HG02884 (cell line): ENCODE measurements around the gene PRSS12.
A peak's percentile ranks its signal among the peaks of the same experiment; 100 is the strongest.
"Not testable (repeated sequence)": the region's sequence is repeated elsewhere in the genome, so short reads cannot be mapped to it uniquely, and the experiment has no call there.

Experiments used
- ATAC-seq: cut with Tn5 transposase; IDR thresholded peaks from one replicate; pipeline ENCODE4 v1.9.1; 2021; ENCODE audit warnings: mild to moderate bottlenecking, moderate library complexity; ENCODE audit not compliant: unreplicated experiment

Gene PRSS12

DNA sequence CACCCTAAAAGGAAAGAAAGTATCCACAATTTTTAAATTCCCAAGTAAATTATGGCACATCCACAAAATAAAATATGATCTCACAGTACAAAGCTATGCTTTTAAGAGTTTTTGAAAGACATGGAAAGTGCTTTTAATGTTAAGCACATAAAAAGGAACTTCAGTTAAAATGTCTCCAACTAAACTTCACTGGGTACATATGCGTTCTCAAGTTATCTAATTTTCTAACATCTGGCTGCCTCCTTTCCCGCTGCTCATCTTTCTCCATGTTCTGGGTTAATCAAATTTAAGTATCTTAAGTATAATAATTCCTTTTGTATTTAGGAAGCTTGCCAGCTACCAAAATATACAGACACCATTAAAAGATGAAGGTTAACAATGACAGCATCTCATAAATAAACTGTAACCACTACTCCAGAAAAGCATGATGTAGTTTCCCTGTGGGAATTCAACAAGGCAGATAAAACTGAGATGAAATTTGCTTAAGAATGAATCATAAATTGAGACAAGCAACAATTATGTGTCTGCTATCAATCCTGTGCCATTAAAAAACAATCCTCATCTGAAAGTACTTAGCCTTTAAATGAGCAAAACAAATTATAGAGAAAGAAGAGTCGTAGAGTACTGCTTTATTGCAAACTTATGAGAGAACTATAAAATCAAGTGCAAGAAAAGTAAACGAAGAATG, 25.1 kb downstream of the PRSS12 start:
- no peak for ATAC-seq

DNA sequence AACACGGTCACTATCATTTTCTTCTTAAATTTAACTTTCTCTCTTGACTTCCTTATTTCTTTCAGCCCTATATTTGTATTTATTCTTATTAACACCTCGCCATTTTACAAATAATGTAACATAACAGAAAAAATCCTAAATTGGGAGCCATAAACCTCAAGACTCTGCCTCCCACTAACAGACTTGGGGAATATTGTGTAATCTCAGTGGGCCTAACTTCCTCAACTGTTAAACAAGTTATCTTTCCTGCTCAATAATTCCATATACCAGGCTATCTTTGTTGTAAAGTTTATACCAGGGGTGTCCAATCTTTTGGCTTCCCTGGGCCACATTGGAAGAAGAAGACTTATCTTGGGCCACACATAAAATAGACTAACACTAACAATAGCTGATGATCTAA, 26.2 kb downstream of the PRSS12 start:
- ATAC-seq: no peak

DNA sequence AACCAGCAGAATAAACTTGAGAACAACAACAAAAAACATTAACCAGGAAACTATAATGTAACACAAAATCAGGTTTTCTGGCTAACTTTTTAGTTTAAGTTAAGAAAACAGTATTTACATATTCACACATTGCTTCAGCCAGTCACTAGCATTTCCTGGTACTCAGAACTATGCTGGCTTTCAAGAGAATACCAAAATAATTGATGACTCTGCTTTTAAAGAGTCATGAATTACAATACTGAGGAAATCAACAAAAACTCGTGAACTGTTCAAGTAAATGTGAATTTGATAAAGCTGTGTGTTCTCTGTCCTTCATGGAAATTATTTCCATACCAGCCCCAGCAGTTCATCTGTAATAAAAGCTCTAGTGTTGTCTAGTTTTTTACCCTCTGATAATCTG, 27.4 kb downstream of the PRSS12 start:
- no peak for ATAC-seq

DNA sequence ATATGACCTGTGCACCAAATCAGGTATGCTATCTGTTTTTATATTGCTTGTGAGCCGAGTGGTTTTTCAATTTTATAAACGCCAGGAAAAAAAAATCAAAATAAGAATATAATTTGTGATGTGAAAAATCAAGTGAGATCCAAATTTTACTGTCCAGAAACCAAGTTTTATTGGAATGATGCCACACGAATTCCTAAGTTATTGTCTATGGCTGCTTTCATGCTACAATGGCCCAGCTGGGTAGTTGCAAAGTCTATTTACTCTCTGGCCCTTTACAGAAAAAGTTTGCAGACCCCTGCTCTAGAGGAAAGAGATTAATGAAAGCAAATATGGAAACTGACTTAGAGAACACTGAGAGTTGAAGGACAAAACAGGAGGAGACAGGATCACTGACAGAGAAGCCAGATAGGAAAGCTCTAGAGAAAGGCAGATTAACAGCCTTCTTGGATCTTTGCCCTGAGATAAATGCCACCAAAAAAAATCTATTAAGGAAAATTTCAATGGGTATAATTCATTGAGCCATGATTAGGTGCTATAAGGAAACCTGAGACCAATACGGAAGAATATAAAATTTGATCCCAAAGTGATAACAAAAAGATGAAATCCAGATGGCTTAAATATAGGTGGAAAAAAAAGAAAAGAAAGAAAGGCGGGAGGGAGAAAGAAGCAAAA, 29.8 kb downstream of the PRSS12 start:
- ATAC-seq: no peak

DNA sequence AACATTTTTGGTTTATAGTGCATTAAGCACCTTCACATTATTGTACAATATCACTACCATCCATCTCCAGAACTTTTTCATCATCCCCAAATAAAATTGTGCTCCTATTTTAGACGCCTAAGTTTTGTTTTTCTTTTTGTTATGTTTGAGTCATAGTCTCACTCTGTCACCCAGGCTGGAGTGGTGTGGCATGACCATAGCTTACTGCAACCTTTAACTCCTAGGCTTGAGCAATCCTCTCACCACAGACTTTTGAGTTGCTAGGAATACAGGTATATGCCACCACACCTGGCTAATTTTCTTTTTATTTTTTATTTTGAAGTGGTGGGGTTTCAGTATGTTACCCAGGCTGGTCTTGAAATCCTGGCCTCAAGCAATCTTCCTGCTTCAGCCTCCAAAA, 33.9 kb downstream of the PRSS12 start:
- ATAC-seq: no peak

DNA sequence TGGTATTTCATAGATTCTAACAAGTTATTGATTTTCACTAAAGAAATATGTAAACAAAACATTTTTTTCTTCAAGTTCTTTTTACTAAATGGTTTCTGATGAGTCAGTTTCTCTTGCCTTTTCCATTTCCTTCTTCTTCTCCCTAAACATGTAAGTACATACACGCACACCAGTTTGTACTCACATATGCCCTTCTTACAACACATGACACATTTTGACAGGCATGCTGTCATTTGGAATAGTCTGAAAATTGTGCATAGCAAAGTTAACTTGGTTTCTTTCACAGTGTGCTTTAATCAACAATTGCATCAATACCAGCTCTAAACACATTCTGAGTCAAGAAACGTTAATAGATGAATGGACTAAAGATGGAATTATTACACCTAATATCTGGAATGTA, 35.1 kb downstream of the PRSS12 start:
- ATAC-seq: no peak

DNA sequence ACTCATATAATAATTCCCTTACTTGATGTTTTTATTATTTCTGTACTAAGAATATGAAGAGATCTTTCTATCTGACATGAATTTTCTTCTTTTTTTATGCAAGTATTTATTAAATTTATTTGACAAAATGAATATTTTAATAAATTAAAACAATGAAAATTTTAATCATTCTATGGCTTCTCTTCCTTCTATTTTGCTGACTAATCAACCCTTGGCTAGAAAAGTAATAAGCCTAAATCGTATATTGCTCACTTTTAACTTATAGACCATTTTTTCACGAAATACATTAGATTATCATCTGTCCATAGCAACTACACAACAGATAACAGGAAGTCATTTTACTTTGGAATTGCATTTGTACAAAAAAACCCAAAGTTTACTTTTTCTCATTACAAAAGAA, 38.6 kb downstream of the PRSS12 start:
- ATAC-seq: no peak

DNA sequence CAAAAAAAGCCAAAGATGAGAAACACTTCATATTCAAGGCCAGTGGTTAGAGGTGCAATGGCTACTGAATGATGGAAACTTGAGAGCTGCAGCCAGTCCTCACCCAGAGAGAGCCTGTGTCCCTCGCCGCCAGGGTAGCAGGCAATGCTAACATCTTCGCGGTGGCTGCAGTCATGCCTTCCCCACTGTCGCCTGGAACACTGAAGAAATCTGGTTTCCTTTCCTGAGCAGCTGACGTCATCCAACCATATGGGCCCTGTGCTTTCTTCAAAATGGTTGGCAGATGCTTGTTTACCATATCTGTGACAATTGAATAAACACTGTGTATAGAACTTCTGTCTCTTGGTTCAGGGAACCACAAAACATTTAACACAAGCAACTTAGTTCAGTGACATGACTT, 39.7 kb downstream of the PRSS12 start:
- ATAC-seq: no peak

DNA sequence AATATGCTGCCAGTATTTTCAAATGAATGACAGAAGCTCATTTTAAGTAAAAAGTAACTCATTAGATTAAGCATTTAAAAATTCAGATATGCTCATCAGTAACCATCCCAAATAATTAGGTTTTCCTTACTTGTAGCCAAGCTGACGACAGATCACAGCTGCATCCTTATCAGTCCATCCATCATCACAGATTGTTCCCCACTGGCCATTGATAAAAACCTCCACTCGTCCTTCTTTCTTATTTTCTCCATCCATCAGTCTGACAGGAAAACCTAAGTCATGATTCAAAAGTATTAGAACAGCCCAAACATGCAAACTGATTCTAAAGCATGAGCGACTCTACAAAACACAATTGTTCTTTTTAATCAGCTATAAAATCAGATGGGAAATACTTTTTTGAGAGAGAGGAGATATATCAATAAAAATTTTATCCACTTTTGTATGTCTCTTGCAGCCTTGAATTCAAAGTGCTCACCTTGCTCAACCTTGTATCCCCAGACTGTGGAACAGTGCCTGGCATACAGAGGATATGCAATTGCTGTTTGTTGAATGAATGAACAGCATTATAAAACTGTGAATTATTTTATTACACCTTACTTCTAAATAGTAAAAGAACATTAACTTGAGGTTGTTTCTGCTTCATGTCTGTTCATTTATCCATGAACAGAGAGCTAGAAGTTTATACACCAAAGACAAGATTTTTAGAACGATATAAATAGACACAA, 44.3 kb downstream of the PRSS12 start:
- ATAC-seq: no peak

DNA sequence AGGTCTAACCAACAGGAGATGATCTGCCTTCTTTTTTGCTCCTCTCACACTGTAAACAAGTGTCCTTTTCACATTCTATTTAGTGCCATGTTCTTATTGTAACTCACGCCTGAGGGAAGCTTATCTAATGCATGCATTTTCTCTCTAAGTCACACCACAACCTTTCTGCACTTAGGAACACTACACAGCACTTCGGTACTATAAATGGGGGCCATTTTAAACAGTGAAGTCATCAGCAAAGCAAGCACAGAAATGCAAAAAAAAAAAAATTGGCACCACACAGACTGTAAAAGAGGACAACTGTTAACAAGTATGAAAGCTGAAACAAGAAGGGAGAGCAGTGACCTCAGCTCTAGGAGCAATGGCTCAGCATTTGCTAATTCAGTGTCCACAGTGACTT, 45.2 kb downstream of the PRSS12 start:
- no peak for ATAC-seq

DNA sequence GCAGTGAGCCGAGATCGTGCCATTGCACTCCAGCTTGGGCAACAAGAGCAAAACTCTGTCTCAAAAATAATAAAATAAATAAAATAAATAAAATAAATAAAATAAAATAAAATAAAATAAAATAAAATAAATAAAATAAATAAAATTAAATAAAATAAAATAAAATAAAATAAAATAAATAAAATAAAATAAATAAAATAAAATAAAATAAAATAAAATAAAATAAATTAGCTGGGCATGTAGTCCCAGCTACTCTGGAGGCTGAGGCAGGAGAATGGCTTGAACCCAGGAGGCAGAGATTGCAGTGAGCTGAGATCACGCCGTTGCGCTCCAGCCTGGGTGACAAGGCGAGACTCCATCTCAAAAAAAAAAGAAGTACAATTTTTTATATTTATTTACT, 53.2 kb downstream of the PRSS12 start:
- ATAC-seq: not testable (repeated sequence)

DNA sequence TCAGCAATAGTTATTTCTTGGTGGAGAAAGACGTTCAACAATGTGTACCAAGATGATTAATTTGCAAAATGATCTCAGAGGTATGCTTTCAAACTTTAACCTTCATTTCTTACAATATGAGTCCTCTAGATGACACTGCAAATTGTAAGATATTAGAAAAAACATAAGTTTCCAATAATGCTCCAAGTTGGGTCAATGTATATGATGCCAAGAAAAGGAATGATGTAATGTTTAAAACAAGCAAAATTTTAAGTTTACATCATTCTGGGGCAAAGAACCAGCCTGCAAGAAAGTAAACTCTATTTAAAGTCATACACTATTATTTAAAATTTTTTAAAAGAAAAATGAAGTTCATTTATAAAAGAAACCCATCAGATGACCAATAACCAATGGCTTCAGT, 56.1 kb downstream of the PRSS12 start:
- no peak for ATAC-seq

DNA sequence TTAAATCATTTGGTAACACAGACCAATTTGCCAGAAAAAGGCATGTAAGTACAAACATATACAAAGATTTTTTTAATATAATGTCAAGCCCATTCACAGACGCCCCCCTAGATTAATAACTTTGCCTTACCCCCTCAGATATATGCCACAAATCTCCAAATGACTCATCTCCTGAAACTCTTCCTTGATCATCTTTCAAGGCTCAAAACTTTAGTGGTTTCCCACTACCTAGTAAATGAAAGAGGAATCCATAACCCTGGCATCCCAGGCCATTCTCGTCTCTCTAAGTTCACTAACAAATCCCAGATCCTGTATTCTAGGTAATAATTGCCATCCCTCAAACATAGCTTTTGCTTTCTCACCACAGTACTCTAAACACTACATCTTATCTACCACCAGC, 61.9 kb downstream of the PRSS12 start:
- no peak for ATAC-seq

DNA sequence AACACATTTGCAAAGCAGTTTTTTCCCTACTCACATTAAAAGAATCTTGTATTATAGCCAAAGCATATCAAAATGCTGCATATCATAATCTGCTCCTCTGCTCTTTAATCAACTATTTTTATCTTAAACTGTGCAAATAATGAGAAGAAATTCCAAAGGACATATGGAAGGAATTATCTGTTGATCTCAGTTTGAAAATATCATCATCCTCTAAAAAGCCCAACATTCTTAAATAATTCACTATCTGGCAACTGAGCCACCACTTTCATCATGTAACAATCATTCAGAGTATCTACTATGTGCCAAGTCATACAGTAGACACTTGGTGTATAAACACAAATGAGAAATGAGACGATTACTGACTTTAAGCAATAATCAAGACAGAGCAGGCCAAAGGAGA, 63.0 kb downstream of the PRSS12 start:
- ATAC-seq: no peak

DNA sequence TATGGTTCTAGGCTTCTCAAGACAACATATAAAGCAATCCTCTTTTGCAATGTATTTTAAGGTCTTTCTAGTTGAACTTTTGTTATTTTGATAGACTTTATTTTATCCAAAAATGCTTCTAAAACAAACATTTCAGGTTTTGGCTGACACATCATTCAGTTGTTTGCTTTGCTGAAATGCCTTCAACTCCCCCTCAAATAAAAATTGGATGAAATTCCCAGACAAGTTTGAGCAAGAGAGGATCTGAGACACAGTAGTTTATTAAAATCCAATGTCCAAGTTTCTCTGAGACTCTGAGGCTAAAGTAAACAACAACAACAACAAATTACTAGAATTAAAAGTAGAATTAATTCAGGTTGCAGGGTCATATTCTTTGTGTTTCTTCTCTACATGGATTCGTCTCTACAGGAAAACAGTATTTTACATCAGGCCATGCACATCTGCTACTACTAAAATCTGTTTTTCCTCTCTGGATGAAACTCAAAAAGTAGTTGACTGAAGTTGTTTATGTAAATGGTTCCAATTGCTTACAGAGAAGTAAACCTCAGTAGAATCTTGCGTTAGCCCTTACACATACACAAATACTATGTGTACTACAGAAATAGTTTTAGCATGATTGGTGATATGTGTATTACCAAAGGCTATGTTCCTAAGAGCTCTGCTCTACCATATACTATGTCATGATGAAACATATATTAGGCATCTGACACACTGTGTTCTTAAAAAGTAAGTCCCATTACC, 64.9 kb downstream of the PRSS12 start:
- no peak for ATAC-seq

DNA sequence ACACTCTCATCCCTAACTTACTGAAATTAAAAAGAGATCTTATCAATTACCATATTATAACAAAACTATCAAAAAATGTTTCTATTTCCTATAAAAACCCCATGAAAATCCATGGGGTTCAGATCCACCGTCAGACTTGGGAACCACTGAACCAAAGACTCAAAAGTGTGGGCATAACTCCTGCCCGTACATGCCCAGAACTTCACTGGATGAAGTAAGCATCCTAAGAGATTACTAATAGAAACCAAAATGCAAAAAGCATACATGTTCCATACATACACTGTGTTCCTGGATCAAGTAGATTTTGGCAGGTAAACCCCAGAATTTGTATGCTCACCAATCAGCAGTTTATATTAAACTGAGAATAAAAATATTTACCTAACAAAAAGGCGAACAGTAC, 66.1 kb downstream of the PRSS12 start:
- no peak for ATAC-seq

DNA sequence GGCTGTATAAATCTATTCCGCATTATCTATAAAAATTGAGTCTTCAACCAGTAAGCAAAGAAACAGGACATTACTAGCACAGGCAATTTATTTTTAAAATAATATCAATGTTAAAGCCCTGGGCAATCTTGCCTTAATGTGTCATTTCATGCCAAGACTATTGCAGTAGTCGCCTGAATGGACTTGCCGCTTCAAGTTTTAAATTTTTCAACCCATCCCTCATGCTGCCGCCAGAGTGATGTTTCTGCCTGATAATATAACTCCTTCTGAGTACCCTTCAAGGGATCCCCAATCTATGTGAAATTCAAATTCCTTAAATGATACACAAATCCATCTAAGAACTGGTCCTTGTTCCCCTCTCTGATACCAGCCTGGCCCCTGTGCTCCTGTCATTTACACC, 66.9 kb downstream of the PRSS12 start:
- no peak for ATAC-seq

DNA sequence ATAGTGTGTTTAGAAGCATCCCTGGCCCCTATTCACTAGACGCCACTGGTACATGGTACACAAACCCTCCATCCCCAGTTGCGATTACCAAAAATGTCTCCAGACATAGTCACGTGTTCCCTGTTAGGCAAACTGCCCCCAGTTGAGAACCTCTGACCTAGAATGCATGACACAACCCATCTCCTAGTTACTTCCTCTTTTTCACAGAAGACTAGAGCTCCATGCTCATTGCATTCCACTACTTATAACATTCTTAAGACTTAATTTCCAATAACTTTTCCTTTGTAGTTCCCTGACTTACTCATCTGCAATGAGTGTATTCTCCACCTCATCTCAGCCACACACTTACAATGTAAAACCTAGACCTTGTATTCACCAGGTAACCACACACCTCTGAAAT, 68.6 kb downstream of the PRSS12 start:
- peak; percentile 51 for ATAC-seq

DNA sequence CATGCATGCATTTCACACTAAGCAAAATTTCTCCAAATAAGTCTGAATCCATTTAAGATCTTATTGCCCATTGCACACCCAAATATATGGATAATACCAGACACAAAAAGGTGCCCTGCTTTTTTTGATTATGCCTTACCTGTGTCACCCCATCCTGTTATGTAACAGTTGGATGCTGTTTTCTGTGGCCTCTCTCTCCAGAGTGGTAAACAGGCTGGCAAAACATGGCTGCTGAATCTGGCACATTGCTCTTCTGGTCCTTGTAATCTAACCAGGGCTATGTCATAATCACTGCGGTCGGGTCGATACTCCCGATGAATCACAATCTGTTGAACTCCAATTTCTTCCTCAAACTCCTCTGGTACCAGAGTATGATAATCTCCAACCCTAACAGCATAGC, 70.1 kb downstream of the PRSS12 start:
- no peak for ATAC-seq

DNA sequence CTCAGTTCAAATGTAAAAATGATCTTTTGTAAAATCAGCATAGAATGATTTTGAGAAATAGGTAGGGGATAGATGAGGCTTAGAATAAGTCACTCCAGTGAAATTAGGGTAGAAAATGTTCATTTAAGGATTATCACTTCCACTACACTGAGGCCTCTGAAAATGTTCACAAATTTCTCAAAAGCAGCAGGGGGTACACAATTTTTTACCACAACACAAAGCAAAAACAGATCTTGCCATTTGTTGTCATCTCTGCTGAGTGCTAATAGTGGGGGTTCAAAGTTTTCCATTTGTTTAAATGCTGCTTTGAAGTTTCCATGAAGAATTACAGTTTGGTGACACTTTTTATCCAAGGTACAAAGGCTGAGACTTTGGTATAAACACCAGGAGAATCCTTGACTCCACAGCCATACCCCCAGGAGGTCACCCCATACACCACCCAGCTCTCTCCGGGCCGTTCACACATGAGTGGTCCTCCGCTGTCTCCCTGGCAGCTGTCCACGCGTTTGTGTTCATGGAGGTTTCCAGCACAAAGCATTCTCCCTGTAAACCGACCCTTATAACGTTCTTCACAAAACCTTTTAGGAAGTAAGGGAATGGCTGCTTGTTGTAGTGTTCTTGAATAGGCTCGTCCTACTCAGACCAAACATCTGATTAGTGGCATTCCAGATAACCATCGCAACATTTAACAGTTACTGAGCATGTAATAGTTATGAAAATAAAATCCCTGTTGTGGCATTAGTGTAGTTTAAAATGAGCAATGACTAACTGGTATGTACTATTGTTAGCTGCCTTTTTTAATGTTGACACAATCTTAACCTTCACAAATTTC, 71.0 kb downstream of the PRSS12 start:
- ATAC-seq: no peak
